A673 (cell line): Measurements from ENCODE around the gene WDFY3.

Experiments
- CTCF ChIP-seq: fragments of 300-800, 200-600 bp; sonication (generic); conservative IDR thresholded peaks from 2 replicates; pipeline ENCODE4 v1.5.1; 2017; ENCODE audit warnings: low read depth, mild to moderate bottlenecking, antibody characterized with exemption, low read length, moderate library complexity, mixed read lengths
- EZH2 ChIP-seq: fragments of 200-600 bp; sonication (generic); IDR thresholded peaks from 2 replicates; pipeline ENCODE4 v1.6.1; 2017; ENCODE audit warnings: borderline replicate concordance, low read depth, mild to moderate bottlenecking, mixed read lengths, antibody characterized with exemption, low read length; ENCODE audit not compliant: poor library complexity, severe bottlenecking

- TF ChIP-seq CTCF (no peak), EZH2 (no peak)
These were observed 166.2 kb downstream of the WDFY3 start for GRCh38 chr4:84800256-84800655.
